ENCODE data around the gene COL4A2. TPM values are rescaled to one million over a fixed set of nuclear protein-coding genes. Genes with fewer than 3 reads are reported as not detected.

COL4A2 gene
- 100 to 1,000 TPM; 169 to 458 (median 258) TPM for total RNA-seq

DNA sequence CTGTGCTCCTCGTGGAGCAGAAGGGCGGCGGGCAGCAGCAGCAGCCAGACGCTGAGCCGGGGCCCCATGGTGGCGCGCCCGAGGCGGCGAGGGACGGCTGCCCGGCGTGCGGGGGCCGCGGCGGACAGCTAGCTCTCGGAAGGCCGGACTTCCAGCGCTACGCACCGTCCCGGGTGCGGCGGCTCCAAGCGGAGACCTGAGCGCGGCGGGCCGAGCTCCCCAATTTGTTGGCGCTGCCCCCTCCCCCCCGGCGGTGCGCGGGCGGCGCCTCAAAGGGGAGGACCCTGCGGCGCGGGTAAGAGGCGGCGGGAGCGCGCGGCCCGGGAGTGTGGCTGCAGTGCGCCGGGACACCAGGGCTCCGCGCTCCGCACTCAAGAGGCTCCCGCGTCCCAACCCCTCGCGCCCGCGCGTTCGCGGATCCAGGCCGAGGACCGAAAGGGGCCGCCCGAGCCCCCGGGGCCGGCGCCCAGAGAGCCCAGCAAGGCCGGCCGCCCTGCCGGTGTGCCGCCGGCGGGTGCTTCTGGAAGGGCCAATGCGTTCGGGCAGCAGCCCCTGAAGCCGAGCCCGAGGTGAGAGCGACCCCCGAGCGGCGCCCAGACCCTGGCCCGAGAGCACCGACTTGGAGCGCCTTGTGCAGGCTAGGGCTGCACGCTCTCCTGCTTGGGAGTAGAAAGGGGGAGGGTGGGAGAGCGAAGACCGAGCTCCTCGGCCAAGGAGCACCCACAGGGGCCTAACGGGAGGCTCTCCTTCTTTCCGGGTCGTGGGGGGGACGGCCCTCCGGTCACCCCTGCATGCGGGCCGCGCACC, at the start of gene COL4A2, which contains the start of gene COL4A1:
Gene COL4A2 (plus strand): TSS at position 325 of the 807 bp plus-strand sequence. CDS start 620 bp downstream, outside the sequence.
Gene COL4A1 (minus strand): TSS at position 198 of the 807 bp plus-strand sequence. CDS start 130 bp downstream, at position 68.
- peak in 1 of 2 donors; percentile 94 for DNase-seq
- ATAC-seq (ENCODE audit: low FRiP score in 2 of 2) = peak; percentile 9 to 83
- Histone ChIP-seq H3K4me1 (peaks cover 27 to 63% (median 29%) of the 10 kb centered on the region in 4 donors), H3K9me3 (no peaks in the 10 kb centered on the region), H3K36me3 (peaks cover 0 to 9% (median 0%) of the 10 kb centered on the region in 4 donors), H3K27me3 (peaks cover 0 to 7% (median 3%) of the 10 kb centered on the region in 4 donors), H3K4me3 (peak within 1 kb of the TSS; percentile 69 to 81 (median 72)), H3K27ac (peak within 1 kb of the TSS; percentile 91 to 95 (median 93))
- 0 to 3% methylated on average over 1 to 19 of the region's 96 CpGs for WGBS, 2 donors
- TF ChIP-seq CTCF (IDR thresholded peaks at IDR 0.05) = peak in 1 of 6 experiments; percentile 15
- TF ChIP-seq EP300 (IDR thresholded peaks at IDR 0.05) = no peak
- TF ChIP-seq POLR2AphosphoS5 (IDR thresholded peaks at IDR 0.05) = peak; percentile 65 to 86
- peak in 3 of 4 donors; percentile 84 to 88 (median 87) for TF ChIP-seq POLR2A (IDR thresholded peaks at IDR 0.05)

DNA sequence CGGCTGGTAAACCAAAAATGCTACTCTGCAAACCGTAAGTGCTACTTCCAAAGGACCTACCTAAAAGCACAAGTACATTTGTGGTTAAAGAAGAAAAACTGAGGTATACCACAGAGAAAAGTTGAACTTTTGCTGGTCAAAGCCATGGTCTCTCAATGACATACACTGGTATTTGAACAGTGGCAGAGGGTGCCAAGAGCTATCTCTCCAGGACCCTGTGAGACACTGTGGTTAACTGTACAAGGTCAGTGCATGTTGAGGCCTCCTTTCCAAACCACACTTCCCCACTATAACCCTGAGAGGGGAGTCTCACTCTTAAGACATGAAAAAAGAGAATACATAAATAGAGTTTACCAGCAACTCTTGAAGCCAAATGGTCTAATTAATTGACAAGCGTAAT, 49.7 kb upstream of the COL4A2 start:
- 93 to 98% methylated on average over 3 of the region's 3 CpGs for WGBS, 2 donors
- no peak for ATAC-seq (ENCODE audit: low FRiP score in 2 of 2)
- H3K4me3 ChIP-seq = no peak overlapping the region
- TF ChIP-seq CTCF (IDR thresholded peaks at IDR 0.05) (no peak), POLR2AphosphoS5 (IDR thresholded peaks at IDR 0.05) (no peak), EP300 (IDR thresholded peaks at IDR 0.05) (no peak), POLR2A (IDR thresholded peaks at IDR 0.05) (no peak)
- H3K27ac ChIP-seq = no peak overlapping the region
- no peak for DNase-seq
- peaks cover 11 to 23% (median 13%) of the 10 kb centered on the region in 4 donors for H3K4me1 ChIP-seq
- H3K36me3 ChIP-seq = no peaks in the 10 kb centered on the region
- no peaks in the 10 kb centered on the region for H3K9me3 ChIP-seq
- no peaks in the 10 kb centered on the region for H3K27me3 ChIP-seq

DNA sequence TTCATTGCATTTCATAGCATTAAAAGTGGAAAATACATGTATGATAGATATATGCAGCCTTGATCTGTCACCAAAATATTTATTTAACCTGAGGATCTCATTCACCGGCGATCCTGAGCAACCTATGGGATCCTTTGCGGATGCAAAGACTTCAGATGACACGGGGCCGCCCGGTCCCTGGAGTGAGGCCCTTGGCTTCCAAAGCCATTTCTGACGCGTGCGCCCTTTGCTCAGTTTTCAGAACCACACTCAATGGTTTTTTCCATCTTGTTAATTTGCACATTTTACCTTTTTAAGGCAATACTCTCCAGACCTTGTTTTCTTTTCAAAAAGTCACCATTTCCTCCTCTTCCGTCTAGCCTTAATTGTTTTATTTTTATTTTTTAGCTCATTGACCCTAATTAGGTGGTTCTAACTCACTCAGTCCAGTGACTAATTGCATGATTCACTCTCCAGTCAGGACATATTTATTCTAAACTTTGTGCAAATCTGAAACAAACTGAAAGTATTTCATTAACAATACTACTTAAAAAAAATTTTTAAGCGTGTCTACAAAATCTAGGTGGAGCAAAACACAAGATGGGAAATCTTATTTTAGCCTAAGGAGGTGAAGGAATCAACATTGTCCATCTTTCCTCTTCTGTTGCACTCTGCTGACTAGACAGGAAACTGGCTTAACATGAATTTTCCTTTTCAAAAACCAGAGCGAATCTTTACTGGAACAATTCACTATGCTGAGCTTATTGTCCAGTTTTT, 48.0 kb upstream of the COL4A2 start:
- Histone ChIP-seq H3K27ac (peak overlapping the region in 1 of 4 donors; percentile 18), H3K27me3 (no peaks in the 10 kb centered on the region), H3K36me3 (no peaks in the 10 kb centered on the region), H3K4me1 (peaks cover 24 to 39% (median 26%) of the 10 kb centered on the region in 4 donors), H3K9me3 (no peaks in the 10 kb centered on the region), H3K4me3 (no peak overlapping the region)
- DNase-seq = peak in 1 of 2 donors; percentile 17
- no peak for ATAC-seq (ENCODE audit: low FRiP score in 2 of 2)
- WGBS, 2 donors = 76 to 80% methylated on average over 12 of the region's 12 CpGs
- TF ChIP-seq POLR2A (IDR thresholded peaks at IDR 0.05) = no peak
- TF ChIP-seq EP300 (IDR thresholded peaks at IDR 0.05) = no peak
- no peak for TF ChIP-seq POLR2AphosphoS5 (IDR thresholded peaks at IDR 0.05)
- no peak for TF ChIP-seq CTCF (IDR thresholded peaks at IDR 0.05)

DNA sequence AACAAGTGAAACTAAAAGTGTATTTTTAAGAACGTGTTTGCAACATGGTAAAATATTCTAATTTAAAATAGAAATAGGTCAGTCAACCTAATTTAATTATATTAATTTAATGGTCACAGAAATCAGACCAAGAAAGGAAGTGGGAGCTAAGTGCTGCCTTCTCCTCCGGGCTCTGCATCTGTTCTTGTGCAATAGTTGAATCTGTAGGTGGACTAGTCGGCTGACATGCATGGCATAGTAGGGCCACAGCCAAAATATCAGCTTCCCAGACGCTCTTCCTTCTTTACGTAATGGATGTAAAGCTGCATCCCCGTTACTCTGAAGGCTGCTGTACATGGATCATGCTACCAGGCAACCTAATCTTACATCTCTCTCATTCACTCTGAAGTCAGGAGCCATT, 47.4 kb upstream of the COL4A2 start:
- TF ChIP-seq EP300 (IDR thresholded peaks at IDR 0.05) = no peak
- TF ChIP-seq POLR2A (IDR thresholded peaks at IDR 0.05) = no peak
- TF ChIP-seq CTCF (IDR thresholded peaks at IDR 0.05) = no peak
- TF ChIP-seq POLR2AphosphoS5 (IDR thresholded peaks at IDR 0.05) = no peak
- Histone ChIP-seq H3K9me3 (no peaks in the 10 kb centered on the region), H3K4me3 (no peak overlapping the region), H3K4me1 (peaks cover 27 to 45% (median 29%) of the 10 kb centered on the region in 4 donors), H3K27ac (peak overlapping the region in 1 of 4 donors; percentile 18), H3K27me3 (no peaks in the 10 kb centered on the region), H3K36me3 (no peaks in the 10 kb centered on the region)
- DNase-seq (no peak), ATAC-seq (ENCODE audit: low FRiP score in 2 of 2) (no peak)
- WGBS, 2 donors = 64 to 72% methylated on average over 6 of the region's 6 CpGs
